Globus pallidus (tissue), 1 donor: ENCODE data around the gene CFAP97D2.

Source experiments
- DNase-seq: peaks from one replicate; pipeline ENCODE4 v3.0.0-alpha.2; 2015; ENCODE audit warnings: low spot score

The CFAP97D2 gene

DNA sequence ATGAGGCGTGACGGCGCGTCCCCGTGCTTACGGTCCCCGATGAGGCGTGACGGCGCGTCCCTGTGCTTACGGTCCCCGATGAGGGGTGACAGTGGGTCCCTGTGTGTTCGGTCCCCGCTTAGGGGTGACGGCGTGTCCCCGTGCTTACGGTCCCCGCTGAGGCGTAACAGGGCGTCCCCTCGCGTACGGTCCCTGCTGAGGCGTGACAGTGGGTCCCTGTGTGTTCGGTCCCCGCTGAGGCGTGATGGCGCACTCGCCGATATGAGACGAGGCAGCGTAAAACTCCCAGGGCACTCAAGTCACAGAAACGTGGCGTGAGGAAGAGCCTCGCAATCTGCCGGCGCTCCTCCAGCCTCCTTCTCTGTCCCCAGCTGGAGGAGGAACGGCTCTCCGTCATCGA is 20.9 kb downstream of the CFAP97D2 start:
- no peak for DNase-seq

DNA sequence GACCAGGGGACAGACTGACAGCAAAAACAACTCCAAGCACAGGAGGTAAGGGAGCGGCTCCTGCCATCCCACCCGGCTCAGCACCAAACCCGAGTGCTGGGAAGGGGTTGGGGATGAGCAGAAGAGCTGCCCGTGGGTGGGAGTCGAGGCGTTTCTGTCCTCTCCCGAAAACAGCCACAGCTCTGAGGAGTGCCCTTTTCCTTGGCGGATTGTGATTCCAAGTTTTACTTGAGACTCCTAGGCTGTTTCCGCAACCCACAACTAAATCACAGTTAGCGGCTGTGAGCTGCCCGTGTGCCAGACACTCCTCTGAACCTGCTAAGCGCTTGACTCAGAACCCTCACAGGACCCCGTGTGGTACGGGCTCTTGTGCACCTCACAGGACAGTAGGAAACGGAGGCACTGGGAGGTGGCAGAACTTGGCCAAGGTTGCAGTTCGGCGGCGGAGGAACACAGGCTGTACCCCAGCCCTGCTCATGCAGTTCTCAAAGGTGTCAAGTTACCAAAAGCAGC is 21.4 kb downstream of the CFAP97D2 start:
- no peak for DNase-seq

DNA sequence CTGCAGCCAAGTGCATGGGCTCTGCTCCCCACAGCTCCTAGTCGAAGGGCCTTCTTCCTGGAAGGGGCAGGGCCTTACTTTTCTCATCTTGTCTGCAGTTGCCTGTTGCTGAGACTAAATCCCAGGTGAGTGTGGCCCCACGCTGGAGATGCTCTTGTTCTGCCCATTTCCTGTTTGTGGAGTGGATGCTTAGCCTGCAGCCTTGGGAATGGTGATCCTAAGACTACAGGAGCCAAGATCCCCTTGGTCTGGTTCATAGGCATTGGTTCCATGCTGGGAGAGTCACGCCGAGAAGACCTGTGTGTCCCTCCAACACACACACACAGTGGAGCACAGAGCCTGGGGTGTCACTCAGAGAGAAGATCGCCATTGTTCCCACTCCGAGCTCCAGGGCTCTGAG is 23.5 kb downstream of the CFAP97D2 start:
- DNase-seq: no peak

DNA sequence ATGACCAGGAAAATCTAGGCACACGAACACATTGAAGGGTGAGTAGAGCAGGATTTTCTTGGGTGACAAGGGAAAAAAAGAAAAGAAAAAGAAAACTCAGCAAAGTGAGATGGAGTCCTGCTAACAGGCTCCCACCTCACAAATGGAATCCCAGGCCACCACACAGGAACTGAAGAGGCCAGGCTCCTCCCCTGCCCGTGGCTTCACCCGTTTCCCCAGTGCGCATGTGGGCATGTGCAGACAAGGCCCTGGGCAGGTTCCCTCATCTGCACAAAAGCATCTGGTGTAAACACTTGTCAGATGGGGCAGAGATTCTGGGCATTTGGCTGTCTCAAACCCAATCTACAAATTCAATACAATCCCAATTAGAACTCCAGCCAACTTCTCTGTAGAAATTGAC is 24.5 kb downstream of the CFAP97D2 start:
- no peak for DNase-seq

DNA sequence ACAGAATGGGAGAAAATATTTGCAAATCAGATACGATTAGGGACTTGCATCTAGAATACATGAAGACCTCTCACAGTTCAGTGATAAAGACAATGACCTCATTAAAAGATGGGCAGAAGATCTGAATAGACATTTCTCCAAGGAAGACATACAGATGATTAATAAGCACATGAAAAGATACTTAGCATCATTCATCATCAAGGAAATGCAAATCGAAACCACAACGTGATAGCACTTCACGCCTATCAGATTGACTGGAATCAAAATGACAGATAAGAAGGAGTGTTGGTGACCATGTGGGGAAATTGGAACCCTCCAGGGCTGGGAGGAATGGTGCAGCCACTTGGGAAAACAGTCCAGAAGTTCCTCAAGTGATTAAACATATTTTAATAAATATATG is 25.8 kb downstream of the CFAP97D2 start:
- no peak for DNase-seq

DNA sequence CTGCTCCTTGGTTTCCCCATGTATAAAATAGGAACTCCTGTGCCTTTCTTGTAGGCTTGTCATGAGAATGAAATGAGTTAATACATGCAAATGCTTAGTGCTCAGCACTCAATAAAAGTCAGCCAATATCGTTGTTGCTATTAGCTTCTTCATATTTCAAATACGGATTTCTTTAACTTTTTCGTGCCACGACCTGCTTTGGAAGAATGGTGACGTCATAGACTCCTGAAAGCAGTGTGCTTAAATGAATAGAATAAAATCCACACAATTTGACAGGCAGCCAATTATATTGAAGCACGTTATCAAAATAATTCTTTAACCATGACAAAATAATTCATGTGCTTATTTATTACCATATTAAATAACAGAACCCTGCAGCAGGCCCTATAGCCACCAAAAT is 29.1 kb downstream of the CFAP97D2 start:
- DNase-seq: no peak

DNA sequence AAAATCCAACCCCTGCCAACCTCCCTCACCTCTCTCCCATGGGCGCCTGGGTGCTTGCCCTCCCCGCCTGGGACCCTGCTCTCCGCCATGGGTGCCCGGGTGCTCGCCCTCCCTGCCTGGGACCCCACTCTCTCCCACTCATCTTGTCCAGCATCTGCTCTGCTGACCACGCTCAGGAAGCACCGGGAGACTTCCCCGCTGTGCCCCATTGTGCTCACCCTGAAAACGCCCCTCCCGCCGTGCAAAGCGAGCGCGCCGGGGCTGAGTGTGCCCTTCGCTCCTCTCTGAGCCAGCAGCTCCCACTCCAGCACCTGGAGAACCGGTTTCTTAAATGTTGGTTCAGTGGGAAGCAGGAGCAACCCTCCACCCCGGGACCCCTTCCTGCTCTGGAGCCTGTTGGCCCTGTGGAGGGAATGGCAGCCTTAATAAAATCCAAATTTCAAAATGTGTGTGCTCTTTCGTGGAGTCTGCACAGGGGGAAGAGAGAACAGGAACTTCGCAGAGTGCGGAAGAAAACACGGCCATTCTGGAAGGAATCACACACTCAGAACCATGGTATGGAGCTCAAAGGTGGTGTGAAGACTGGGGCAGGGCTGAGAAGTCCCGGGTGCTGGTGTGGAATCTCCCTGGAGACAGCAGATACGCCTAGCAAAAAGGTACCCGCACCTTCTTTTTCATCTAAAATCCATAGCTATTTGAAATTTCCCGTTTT is 32.5 kb downstream of the CFAP97D2 start:
- DNase-seq: no peak

DNA sequence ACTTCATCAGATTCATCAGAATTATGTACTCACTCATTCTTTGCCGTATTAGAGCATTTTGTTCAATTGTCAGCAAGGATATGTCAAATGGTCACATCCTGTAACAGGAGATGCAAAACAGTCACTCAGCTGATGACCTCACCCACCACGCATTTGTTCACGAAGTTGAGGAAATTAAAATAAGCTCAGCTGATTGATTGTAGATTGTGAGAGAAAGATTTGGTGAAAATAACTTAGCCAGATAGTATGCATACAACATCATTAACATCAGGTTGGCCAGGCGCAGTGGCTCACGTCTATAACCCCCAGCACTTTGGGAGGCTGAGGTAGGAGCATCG is 33.1 kb downstream of the CFAP97D2 start:
- no peak for DNase-seq

DNA sequence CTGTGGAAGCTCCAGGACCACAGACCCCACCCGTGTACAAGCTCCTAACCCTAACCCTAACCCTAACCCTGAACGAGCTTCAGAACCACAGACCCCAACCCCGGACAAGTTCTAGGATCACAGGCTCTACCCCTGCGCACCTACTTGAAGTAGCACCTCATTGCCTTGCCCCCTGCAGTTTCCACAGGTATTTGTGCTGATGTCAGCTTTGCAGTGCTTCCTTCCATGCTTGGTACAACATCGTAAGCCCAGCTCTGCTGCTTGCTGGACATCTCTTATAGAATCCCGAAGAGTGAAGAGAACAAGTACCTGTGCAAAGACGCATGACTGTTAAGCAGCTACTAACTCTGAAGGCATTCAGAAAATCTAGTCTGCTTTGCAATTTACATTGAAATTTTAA is 34.9 kb downstream of the CFAP97D2 start:
- DNase-seq: no peak

DNA sequence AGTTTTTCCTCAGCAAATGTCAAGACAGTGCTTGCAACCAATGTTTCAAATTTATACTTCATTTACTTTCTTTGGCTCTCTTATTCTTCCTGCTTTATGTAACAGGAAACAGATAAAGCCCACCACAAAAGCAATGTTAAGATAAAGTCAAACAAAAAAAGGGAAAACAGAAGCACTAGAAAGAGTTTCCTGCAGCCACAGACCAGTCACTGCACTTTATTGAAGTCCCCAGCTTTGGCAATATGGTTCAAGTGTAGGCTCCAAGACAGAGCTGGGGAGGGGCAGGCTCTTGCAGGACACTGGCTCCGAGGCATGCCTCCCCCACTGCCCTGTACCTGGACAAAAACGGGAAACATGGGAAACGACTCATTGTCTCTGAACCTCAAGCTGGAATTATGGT is 40.3 kb downstream of the CFAP97D2 start:
- no peak for DNase-seq

DNA sequence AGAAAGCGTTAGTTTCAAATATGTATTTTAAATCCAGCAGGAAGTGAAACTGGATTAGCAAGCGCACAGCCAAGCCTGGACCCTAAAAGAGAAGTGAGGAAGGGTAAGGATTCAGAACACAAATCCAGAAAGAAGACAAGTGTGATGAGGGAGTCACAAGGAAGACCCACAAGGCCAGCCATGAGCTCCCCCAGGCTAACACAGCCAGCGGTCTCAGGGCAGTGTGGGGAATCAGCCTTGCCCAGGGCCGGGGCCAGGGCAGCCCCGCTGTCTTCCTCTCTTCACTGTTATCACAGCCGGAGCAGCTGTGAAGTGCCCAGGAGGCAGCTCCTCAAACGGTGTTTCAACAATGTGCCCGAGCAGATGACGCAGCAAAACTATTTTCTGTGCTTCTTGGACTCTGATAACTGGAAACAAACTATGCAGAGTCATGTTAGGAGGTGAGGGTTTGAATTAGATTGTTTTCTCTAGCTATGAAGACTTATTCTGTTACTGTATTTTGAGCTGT is 43.5 kb downstream of the CFAP97D2 start:
- DNase-seq: no peak

DNA sequence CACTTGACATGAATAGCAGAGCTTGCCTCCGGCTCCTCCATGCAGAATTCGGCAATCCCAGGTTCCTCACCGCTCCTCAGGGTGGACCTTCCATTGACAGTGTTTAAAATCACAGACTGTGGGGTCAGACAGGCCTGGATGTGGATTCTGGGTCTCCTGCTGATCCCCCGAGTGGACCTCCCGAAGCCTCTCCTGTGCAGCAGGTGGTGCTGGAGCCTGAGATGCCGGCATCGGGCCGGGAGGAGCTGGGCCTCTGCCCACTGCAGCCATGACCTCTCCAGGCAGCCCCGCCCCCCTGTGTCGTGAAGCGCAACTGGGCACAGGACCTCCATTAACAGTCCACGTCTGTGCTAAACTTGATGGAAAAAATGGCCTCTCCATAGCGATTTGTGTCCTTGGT is 45.1 kb downstream of the CFAP97D2 start:
- DNase-seq: no peak

DNA sequence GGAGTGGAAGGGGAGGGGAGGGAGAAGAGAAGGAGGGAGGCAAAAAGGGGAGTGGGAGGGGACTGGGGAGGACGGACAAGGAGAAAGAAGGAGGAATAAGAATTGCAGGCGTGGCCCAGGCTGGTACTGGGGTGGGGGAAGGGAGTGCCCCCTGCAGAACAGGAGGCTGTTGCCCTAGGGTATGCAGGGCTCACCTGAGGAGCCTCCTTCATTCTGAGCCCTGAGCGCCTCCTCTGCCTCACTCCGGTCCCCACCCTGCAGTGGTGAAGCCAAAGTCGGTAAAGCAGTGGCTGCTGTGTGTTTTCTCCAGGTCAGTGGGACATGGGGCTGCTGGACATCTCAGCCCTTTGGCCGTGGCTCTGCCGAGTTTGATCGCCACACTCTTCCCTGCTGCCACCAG is 46.6 kb downstream of the CFAP97D2 start:
- DNase-seq: no peak

DNA sequence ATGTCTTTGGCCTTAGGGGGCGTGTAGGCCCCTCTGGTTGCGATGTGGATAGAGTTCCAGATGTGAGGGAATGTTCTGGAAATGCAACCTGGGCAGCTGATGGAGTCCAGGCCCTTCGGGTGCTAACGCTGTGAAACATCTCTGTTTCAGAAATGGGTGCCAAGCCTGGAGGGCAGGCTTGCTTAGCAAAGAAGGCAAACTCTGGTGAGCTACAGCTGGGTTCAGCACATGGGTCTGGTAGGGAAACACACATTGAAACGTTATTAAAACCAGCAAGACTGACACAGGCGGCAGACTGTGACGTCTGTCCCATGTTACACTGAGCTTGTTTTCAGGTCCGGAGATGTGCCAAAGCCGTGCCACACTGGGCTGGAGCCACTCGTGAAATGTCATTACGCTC is 47.0 kb downstream of the CFAP97D2 start:
- DNase-seq: peak; percentile 43

DNA sequence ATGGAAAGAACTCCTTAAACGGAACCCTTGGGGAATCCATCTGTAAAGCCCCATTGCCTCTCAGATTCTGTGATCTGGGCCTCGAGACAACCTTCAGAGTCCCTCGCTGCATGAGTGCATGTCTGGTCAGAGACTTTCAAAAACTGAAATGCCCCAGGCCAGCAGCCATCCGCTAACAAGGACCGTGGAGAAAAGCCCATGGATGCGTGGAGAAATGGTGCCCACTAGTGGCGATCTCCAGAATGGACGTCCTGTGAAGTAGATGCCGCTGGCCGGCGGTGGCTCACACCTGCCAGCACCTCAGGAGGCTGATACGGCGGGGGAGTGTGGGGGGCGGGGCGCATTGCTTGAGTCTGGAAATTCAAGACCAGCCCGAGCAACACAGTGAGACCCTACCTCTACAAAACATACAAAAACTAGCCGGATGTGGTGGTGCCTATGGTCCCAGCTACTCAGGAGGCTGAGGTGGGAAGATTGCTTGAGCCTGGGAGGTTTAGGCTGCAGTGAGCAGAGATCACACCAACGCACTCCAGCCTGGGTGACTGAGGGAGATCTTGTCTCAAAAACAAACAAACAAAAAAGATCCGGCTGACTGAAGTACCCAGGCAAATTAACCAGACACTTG is 47.8 kb downstream of the CFAP97D2 start:
- DNase-seq: peak; percentile 85

DNA sequence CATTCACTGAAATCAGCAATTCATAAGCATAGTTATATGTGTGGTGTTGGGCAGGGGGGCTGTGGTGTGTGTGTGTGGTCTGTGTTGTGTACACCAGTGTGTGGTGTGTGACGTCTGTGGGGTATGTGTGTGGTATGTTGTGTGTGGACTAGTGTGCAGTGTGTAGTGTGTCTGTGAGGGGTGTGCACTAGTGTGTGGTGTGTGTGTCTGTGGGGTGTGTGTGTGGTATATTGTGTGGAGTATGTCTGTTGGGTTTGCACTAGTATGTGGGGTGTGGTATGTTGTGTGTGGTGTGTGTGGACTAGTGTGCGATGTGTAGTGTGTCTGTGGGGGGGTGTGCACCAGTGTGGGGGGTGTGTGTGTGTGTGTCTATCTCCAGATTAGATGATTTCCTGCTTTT is 48.5 kb downstream of the CFAP97D2 start:
- no peak for DNase-seq

DNA sequence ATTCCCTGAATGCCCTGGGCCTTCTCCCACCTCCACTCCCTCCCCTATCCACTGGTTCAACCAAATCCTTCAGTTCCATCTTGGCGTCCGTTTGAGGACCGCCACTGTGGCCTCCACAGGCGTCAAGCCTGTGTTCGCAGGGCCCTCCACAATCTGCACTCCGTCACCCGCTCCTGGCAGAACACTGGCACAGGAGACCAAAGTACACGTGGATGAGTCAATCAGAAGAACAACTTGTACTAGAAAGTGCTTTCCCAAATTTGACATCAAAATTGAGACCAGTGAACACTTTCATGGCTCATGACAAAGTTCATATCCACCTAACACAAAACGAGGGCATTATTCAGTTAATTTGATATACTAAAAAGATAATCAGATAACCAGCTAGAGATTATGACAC is 49.1 kb downstream of the CFAP97D2 start:
- no peak for DNase-seq

DNA sequence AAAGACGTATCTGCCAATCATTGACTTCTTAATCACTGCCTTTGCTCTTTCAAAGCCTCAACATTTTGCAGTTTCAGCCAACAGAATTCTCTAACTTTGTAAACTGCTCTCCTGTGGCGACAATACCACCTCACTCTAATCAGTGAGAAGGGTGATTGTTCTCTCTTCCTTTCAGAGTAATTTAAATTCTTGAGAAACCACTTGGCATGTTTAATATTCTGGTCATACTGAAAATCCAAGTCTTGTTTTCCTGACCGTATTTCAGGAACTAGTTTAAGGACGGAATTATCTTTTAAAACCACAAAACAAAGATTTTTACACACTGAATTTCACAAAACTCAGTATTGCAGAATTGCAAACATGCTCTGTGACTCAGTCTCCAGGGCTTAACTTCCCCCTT is 50.4 kb downstream of the CFAP97D2 start:
- no peak for DNase-seq

DNA sequence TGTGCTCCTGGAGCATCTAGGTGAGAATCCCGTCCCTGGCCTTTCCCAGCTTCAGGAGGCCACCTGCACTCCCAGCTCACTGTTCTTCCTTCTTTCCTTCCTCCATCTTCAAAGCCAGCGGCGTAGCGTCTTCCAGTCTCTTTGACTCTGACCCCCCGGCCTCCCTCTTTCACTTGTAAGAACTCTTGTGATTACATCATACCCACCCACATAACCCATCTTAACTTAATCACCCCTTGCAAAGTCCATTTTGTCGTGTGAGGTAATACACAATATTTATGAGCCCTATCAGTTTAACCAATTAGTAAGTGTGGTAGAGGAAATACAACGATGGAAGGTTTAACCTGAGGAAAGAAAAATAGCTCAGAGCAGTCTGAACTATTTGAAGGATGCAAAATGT is 51.1 kb downstream of the CFAP97D2 start:
- DNase-seq: no peak

DNA sequence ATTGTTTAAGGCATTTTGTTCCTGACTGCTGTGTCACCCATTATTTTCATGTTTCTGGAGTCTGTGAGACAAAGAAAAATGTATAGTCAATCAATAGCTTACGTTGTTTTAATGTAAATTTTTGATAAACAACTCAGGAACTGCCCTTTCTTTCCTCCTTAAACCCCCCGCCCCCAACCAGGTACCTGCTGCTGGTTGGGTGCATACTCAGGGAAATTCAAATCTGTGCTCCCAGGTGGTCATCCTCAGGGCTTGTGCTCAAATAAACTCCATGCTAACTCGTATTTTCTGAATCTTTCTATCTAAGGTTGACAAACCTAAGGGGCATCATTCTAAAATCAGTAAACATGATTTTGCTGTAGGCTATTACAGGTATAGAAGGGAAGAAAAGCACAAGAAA is 51.5 kb downstream of the CFAP97D2 start:
- no peak for DNase-seq

DNA sequence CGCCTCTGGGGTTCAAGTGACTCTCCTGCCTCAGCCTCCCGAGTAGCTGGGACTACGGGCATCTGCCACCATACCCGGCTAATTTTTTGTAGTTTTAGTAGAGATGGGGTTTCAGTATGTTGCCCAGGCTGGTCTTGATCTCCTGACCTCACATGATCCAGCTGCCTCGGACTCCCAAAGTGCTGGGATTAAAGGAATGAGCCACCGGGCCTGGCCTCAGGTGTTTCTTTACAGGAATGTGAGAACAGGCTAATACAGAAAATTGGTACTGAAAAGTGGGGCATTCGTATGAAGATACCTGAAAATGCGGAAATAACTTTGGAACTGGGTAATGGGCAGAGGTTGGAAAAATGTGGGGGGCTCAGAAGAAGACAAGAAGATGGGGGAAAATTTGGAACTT is 52.8 kb downstream of the CFAP97D2 start:
- no peak for DNase-seq

DNA sequence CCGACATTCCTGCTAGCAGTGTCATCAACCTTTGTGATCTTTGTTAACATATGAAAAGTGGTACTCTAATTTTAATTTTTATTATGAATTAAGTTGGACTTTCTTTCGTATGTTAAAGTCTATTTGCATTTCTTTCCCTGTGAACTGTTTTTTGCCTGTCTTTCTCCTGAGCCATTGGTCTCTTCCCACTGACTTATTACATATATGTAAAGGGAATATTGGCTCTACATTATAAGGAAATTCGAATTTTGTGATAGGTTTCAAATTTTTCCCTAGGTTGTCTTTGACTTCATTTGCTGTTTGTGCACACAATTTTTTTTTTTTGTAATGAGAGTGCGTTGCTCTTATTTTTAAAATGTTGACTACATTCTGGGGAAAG is 55.2 kb downstream of the CFAP97D2 start:
- DNase-seq: no peak

DNA sequence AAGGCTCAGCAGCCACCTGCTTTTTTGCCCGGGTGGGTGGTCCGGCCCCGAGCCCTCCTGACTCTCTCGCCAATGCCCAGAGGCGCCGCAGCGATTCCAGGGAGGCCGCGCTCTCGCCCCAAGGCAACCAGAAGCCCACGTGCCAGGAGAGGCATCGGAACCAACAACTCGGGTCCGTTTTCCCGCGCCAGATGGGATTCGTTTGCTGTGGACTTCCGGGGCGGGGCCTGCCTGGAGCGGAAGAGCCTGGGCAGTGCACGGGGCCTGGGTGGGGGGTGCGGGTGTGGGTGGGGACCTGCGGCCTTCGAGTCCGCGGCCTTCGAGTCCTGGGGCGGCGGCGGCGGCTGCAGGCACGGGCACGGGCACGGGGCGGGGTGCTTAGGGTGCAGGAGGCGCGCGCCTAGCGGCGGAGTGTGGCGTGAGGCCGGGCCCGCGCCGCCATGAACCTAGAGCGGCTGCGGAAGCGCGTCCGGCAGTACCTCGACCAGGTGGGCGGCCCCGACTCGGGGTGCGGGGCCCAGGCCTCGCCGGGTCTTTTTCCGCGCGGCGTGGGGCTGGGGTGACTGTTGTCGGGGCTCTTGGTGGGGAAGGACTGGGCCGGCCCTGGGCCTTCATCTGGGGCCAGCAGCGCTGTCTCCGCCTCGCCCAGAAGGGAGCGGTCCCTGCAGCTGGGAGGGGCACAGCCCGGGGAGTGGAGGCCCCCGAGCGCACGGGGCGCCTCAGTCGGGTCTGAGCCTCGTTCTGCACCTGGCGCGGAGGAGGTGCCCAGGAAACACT is 55.8 kb downstream of the CFAP97D2 start, which contains the start of gene CDC16:
Gene CDC16, plus strand, starts transcription at position 253 of the 777 bp plus-strand sequence. Its CDS starts 188 bp downstream, at position 441.
- DNase-seq: peak; percentile 93
